Esophagus squamous epithelium (tissue), 4 donors: ENCODE results near the gene SNX5.

Experiments used
- CTCF ChIP-seq, 6 experiments: fragments of 450-650 bp in 4 of 6; fragments of 200-600 bp in 2 of 6; sonication (generic) in 2 of 6; IDR thresholded peaks; one replicate each; pipeline ENCODE4 v1.5.1; 2016 to 2019; ENCODE audit warnings: antibody characterized with exemption in 6 of 6, mild to moderate bottlenecking in 4 of 6, moderate library complexity in 4 of 6
- POLR2A ChIP-seq, 4 donors: fragments of 450-650 bp; IDR thresholded peaks; one replicate each; pipeline ENCODE4 v1.6.1; 2017; ENCODE audit warnings: antibody characterized with exemption in 4 of 4, mild to moderate bottlenecking in 4 of 4, moderate library complexity in 3 of 4

- TF ChIP-seq POLR2A (IDR thresholded peaks at IDR 0.05) (no peak), CTCF (IDR thresholded peaks at IDR 0.05) (no peak)
These were observed 31.5 kb downstream of the SNX5 start for GRCh38 chr20:17936761-17937732.
